Measurements from ENCODE around the gene SLC35B2.
"Not testable (repeated sequence)": the region's sequence is repeated elsewhere in the genome, so short reads cannot be mapped to it uniquely, and the experiment has no call there.

Gene SLC35B2

DNA sequence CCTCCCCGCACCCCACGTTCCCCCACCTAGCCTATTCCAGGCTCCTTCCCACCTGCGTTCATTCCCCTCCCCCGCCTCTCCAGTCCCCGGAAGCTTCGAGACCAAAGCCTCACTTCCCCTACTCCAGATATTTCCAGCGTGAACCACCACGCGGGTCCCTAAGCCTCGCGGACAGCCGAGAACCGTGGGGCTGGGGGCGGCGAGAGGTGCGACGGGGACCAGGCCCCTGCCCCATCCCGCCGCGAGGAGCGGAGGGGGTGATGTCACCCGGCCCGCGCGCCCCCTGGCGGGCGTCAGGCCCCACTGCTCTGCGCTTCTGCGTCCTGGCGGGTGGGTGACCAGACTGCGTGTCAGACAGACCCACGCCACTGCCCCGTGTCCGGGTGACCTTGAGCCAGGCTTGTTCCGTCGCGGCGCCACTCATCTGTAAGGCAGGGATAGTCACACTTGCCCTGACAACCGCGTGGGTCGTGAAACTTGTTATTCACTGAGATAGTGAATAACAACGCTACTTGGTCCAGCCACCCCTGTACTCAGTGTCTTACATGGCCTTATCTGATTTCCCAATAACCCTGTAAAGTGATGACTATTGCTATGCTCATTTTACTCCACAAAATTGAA is 19.4 kb downstream of the SLC35B2 start:
- H3K27ac Mint-ChIP-seq, result peak overlapping the region; percentile 98 to 99
- no peaks in the 10 kb centered on the region for H3K9me3 Mint-ChIP-seq
- DNase-seq, result peak; percentile 83 to 84
- peak overlapping the region; percentile 85 to 95 for H3K4me3 Mint-ChIP-seq
- no peaks in the 10 kb centered on the region for H3K27me3 Mint-ChIP-seq
- peak; percentile 93 for ATAC-seq
- H3K4me1 Mint-ChIP-seq, result peaks cover 26% of the 10 kb centered on the region

DNA sequence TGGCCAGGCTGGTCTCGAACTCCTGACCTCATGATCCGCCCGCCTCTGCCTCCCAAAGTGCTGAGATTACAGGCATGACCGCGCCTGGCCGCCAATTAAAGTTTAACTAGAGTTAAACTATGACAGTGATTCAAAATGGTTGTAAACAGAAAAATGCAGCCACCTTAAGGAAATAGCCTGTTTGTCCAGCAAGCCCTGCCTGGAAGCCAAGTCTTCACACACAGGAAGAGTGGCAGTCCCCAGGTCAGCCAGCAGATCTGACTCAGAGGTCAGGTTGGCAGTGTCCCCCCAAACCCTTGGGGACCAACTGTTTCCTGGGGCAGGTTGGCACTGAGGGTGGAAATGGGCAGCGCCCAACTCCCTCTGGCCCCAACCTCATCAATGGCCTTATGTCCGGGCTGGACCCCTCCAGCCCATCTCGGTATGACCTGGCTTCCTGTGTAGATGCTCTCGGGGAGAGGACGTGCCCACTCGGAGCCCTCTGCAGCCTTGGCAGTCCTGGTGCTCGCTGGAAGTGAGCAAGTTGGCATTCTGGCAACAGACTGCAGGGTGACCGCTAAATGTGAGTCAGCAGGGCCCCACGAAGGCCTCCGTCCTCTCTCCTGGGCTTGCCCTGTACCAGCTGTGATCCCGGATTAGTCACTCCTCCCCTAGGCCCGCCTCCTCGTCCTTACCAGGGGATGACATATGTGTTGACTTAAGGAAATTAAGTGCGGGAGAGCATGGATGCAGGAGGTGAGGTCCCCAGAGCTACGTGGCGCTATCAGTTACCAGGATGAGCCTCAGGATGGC is 20.1 kb downstream of the SLC35B2 start:
- Mint-ChIP-seq H3K27me3 (no peaks in the 10 kb centered on the region), H3K27ac (peak overlapping the region; percentile 98 to 99), H3K4me1 (peaks cover 29% of the 10 kb centered on the region), H3K4me3 (peak overlapping the region; percentile 85 to 95), H3K9me3 (no peaks in the 10 kb centered on the region)
- ATAC-seq (peak; percentile 89), DNase-seq (peak; percentile 46 to 73)

DNA sequence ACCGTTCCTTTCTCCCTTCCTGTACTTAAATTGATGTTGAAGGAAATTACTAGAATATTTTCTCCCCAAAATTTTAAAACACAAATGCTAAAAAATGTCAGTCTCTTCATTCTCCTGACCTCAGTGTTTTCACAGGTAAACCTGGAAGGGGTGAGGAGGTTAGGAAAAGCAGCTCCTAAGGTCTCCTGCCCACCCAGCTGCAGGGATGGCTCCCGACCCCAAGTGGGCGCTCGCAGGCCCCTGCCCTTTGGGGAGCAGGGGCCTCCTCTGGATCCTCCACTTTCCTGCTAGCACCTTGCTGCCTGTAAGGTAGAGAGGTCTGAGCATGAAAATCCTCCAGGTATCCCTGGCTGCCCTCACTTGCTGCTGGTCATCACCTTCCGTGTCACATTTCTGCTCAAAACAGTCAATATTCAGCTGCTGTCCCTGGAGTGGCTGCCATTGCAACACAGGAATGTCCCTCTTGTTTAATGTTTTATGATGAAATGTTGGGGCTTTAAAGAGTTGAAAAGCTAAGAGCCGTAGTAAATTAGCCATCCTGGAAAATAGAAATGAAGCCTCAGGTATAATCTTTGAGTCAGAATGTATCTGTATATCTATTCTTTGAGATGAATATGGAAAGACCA is 21.3 kb downstream of the SLC35B2 start:
- no peak for DNase-seq
- H3K4me3 Mint-ChIP-seq, result no peak overlapping the region
- H3K27me3 Mint-ChIP-seq, result no peaks in the 10 kb centered on the region

DNA sequence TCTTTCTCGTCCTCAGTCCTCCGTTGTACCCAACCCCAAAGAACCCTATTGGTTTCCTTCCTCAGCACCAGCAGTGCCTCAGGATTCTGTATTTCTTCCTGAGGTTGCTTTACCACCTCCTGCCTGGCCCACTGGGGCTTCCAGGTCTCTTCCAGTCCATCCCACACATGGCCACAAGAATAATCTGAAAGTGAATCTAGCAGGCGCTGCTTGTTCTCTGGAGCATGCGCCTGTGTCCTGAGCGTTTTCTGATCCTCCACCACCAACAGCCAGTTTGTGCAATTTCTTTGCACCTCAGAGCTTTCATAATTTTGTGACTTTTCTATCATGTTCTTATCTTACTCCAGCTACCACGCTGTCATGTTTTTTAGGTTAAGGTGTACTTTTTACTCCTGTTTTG is 22.1 kb downstream of the SLC35B2 start:
- no peak for ATAC-seq
- no peak for DNase-seq
- Mint-ChIP-seq H3K9me3 (no peaks in the 10 kb centered on the region), H3K4me1 (peaks cover 29% of the 10 kb centered on the region), H3K4me3 (no peak overlapping the region), H3K27me3 (no peaks in the 10 kb centered on the region), H3K27ac (peak overlapping the region in 1 of 2 donors; percentile 5)

More for the DNA sequence above, 21.3 kb downstream of the SLC35B2 start:
- no peak overlapping the region for H3K27ac Mint-ChIP-seq
- H3K4me1 Mint-ChIP-seq, result peaks cover 29% of the 10 kb centered on the region
- ATAC-seq, result no peak
- no peaks in the 10 kb centered on the region for H3K9me3 Mint-ChIP-seq

DNA sequence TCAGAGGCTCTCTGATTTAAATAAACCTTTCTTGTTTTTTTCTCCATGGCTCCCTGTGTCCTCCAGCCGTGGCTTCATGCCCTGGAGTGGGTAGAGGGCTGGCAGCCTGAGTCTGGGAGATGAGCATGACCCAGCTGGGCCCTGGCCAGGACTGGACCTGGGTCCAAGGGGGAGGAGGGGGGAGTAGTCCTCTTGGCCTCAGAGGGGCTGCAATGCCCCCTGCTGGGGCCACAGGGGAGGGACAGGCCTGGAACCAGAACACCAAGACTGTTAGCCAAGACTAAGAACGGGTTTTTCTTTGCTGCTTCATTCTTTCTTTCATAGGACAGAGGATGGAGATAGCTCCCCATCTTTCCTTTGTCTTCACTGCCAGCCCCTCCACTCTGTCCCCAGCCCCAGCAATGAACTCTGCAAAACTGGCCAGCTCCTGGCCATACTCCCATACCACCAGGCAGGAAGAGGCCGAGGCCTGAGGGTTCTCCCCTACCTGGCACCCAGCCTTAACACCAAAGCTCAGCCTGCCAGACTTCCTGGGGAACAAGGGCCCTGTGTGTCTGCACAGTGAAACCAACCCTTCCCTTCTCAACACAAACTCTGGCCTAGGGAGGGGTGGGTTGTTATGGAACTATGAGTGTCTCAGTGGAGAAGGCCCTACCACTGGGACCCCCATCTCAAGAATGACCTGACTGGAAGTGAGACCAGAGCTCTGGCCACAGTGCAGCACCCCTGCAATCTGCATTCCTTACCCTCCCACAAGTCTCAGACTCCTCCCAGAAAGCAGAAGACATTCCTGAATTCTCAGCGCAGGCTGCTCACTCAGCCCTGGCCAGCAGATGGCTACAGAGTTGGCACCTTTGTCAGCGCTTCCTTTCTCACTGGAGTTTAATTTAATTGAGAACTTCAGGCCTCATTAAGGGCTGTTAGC is 23.0 kb downstream of the SLC35B2 start:
- no peaks in the 10 kb centered on the region for H3K9me3 Mint-ChIP-seq
- H3K27me3 Mint-ChIP-seq, result no peaks in the 10 kb centered on the region
- H3K4me3 Mint-ChIP-seq, result no peak overlapping the region
- peaks cover 29% of the 10 kb centered on the region for H3K4me1 Mint-ChIP-seq
- peak overlapping the region in 1 of 2 donors; percentile 42 for H3K27ac Mint-ChIP-seq
- DNase-seq, result peak in 1 of 2 donors; percentile 38
- ATAC-seq, result no peak

DNA sequence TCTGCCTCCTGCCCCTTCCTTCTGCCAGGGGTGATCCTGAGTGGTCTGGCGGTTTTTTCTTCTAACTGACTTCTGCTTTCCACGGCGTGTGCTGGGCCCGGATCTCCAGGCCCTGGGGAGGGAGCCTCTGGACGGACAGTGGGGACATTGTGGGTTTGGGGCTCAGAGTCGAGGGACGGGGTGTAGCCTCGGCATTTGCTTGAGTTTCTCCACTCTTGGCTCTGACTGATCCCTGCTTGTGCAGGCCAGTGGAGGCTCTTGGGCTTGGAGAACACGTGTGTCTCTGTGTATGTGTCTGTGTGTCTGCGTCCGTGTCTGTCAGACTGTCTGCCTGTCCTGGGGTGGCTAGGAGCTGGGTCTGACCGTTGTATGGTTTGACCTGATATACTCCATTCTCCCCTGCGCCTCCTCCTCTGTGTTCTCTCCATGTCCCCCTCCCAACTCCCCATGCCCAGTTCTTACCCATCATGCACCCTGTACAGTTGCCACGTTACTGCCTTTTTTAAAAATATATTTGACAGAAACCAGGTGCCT is 23.7 kb downstream of the SLC35B2 start:
- peaks cover 22% of the 10 kb centered on the region for H3K4me1 Mint-ChIP-seq
- ATAC-seq, result no peak
- no peaks in the 10 kb centered on the region for H3K9me3 Mint-ChIP-seq
- H3K27me3 Mint-ChIP-seq, result no peaks in the 10 kb centered on the region
- peak overlapping the region in 1 of 2 donors; percentile 68 for H3K27ac Mint-ChIP-seq
- no peak for DNase-seq
- no peak overlapping the region for H3K4me3 Mint-ChIP-seq

DNA sequence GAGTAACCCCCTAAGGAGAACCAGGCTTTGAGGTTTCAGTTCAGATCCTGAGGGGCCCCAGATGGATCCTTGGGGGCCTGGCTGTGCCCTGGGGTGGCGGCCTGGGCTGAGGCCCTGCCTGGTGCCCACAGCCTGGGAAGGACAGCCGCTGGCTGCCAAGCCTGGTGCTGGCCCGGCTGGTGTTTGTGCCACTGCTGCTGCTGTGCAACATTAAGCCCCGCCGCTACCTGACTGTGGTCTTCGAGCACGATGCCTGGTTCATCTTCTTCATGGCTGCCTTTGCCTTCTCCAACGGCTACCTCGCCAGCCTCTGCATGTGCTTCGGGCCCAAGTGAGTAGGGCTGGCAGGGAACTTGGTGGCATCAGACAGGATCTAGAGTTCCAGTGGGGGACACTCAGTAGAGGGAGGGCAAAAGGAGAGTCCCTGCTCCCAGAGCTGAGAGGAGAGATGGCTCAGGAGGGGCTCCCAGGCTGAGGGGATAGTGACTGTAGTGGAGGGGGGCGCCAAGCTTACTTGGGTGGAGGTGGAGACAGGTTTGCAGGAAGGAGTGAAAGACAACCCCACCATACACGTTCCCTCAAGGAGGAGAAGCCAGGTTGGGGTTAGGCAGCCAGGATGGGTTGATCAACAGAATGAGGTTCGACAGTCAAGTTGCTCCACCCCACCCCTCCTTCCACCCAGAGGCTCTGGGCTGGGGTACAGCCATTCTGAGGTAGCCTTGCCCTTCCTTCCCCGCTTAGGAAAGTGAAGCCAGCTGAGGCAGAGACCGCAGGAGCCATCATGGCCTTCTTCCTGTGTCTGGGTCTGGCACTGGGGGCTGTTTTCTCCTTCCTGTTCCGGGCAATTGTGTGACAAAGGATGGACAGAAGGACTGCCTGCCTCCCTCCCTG is 24.4 kb downstream of the SLC35B2 start:
- Mint-ChIP-seq H3K9me3 (no peaks in the 10 kb centered on the region), H3K27me3 (no peaks in the 10 kb centered on the region), H3K27ac (peak overlapping the region in 1 of 2 donors; percentile 19), H3K4me1 (peaks cover 15% of the 10 kb centered on the region), H3K4me3 (no peak overlapping the region)
- ATAC-seq, result no peak
- DNase-seq, result no peak

DNA sequence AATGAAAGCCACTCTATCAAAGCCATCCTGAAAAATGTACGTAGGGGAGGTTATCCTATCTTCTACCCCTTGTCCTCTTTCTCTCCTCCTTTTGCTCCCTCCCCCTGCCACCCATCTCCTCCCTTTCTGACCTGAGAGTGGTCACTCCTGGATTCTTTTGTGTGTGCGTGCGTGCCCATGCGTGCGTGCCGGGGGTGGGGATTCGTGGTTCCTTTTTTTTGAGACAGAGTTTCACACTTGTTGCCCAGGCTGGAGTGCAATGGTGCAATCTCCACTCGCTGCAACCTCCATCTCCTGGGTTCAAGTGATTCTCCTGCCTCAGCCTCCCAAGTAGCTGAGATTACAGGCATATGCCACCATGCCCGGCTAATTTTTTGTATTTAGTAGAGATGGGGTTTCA is 25.9 kb downstream of the SLC35B2 start:
- Mint-ChIP-seq H3K27ac (peak overlapping the region in 1 of 2 donors; percentile 68), H3K4me1 (peaks cover 18% of the 10 kb centered on the region)
- H3K9me3 Mint-ChIP-seq, H3K4me3 Mint-ChIP-seq, DNase-seq, H3K27me3 Mint-ChIP-seq, ATAC-seq: not testable (repeated sequence)

DNA sequence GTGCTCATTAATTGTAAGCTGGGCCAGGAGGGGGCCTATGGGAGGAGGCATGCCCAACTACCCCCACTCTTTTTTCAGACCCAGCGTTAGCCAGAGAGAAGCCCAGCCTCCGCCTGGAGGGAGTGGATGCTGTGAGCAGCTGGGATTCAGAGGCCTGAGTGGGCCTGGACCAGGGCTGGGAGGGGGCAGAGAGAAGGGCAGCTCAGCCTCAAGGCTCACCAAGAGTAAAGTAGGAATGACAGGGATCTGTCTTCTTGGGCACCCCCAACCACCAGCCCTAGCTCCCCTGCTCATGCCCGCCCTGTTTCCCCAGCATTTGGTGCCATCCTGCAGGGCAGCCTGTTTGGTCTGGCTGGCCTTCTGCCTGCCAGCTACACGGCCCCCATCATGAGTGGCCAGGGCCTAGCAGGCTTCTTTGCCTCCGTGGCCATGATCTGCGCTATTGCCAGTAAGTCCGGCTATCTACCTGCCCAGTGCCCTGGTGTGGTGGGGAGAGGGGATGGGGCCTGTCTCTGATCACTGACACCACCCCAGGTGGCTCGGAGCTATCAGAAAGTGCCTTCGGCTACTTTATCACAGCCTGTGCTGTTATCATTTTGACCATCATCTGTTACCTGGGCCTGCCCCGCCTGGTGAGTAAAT is 27.2 kb downstream of the SLC35B2 start:
- H3K27ac Mint-ChIP-seq, result no peak overlapping the region
- no peaks in the 10 kb centered on the region for H3K9me3 Mint-ChIP-seq
- DNase-seq (no peak), ATAC-seq (no peak)
- H3K4me3 Mint-ChIP-seq, result no peak overlapping the region
- peaks cover 31% of the 10 kb centered on the region for H3K4me1 Mint-ChIP-seq
- H3K27me3 Mint-ChIP-seq, result no peaks in the 10 kb centered on the region

DNA sequence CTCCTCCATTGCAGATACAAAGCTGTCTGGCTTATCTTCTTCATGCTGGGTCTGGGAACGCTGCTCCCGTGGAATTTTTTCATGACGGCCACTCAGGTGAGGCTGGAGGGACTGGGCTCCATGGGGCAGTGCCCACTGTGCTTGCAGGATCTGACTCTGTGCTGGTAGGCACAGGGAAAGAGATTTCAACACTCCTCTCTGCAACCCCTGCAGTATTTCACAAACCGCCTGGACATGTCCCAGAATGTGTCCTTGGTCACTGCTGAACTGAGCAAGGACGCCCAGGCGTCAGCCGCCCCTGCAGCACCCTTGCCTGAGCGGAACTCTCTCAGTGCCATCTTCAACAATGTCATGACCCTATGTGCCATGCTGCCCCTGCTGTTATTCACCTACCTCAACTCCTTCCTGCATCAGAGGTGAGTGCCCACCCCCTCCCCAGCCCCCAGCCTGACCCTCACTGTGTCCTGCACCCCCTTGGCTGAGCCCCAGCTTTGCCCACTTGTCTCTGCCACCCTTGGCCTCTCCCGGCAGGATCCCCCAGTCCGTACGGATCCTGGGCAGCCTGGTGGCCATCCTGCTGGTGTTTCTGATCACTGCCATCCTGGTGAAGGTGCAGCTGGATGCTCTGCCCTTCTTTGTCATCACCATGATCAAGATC is 27.8 kb downstream of the SLC35B2 start:
- H3K4me3 Mint-ChIP-seq, result no peak overlapping the region
- ATAC-seq (no peak), DNase-seq (no peak)
- no peaks in the 10 kb centered on the region for H3K27me3 Mint-ChIP-seq
- H3K9me3 Mint-ChIP-seq, result no peaks in the 10 kb centered on the region
- H3K27ac Mint-ChIP-seq, result no peak overlapping the region
- peaks cover 37% of the 10 kb centered on the region for H3K4me1 Mint-ChIP-seq

DNA sequence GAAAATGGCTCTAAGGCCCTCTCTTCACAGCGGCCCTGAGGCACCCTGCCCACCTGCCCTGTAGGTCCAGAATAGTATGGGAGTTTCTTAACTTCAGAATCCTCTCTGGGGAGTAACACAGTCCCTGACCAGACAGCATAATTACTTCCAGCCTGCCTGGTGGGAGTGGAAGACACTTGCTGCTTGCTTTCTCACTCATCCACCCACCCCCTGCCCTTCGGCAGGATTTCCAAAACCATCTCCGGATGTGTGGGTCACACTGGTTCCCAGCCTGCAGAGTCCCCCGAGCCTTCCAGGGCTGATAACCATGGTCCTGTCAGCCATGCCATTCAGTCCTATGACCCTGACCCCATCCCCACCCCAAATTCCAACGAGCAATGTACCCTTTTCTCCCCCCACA is 28.5 kb downstream of the SLC35B2 start:
- peaks cover 43% of the 10 kb centered on the region for H3K4me1 Mint-ChIP-seq
- ATAC-seq (no peak), DNase-seq (no peak)
- no peaks in the 10 kb centered on the region for H3K27me3 Mint-ChIP-seq
- peak overlapping the region in 1 of 2 donors; percentile 55 for H3K27ac Mint-ChIP-seq
- H3K9me3 Mint-ChIP-seq, result no peaks in the 10 kb centered on the region
- H3K4me3 Mint-ChIP-seq, result no peak overlapping the region

DNA sequence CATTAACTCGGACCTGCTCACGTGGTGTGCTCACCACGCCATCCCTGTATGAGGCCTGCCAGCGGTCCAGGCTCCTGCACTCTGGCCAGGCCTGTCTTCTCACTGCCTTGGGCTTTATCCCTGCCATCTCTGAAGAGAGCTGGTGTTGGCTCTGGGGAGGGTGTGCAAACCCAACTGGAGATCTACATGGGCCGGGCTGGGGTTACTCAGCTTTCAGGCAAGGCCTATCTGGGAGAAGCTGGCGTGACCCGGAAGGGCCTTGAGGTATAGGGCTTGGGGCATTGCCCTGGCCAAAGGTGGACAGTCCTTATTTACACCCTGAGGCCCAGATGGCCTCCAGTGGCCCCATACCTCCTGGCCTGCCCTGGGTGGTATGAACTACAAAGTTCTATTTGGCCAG is 28.9 kb downstream of the SLC35B2 start:
- no peak for DNase-seq
- no peaks in the 10 kb centered on the region for H3K27me3 Mint-ChIP-seq
- H3K27ac Mint-ChIP-seq, result peak overlapping the region in 1 of 2 donors; percentile 55
- no peak for ATAC-seq
- no peak overlapping the region for H3K4me3 Mint-ChIP-seq
- no peaks in the 10 kb centered on the region for H3K9me3 Mint-ChIP-seq
- H3K4me1 Mint-ChIP-seq, result peaks cover 43% of the 10 kb centered on the region

DNA sequence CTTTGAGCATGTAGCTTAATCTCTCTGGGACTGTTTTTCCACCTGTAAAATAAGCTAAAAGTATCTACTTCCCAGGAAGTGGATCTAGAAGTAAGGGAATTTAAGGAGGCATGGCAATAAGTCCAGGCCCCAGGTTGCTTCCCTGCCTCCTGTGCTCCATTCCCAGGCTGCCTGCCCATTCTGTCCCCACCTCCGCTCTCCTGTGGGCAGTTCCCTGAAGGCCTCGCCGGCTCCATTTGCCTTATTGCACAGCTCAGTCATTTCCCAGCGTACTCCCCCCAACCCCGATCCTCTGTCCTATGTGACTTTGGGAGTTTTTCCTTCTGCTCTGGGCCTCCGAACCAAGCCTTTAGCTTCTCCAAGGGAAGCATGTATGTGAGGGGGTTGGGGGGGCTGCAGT is 29.3 kb downstream of the SLC35B2 start:
- ATAC-seq, result no peak
- H3K27me3 Mint-ChIP-seq, result no peaks in the 10 kb centered on the region
- DNase-seq, result no peak
- peaks cover 45% of the 10 kb centered on the region for H3K4me1 Mint-ChIP-seq
- H3K9me3 Mint-ChIP-seq, result no peaks in the 10 kb centered on the region
- H3K27ac Mint-ChIP-seq, result no peak overlapping the region
- no peak overlapping the region for H3K4me3 Mint-ChIP-seq

Measured in stimulated activated naive CD8-positive, alpha-beta T cell treated with anti-CD3 and anti-CD28 coated beads, Interleukin-15, amount 100 ng/mL, for 72 hours (primary cell).